IPS-15b (cell line): ENCODE measurements around the gene GPR150.

Experiments
- H3K27me3 ChIP-seq: one replicate; pipeline ENCODE4 v1.6.1; 2013; ENCODE audit warnings: low read length; ENCODE audit not compliant: control insufficient read depth, insufficient read depth
- H3K36me3 ChIP-seq: one replicate; pipeline ENCODE4 v1.6.1; 2013; ENCODE audit warnings: low read length; ENCODE audit not compliant: control insufficient read depth, insufficient read depth
- H3K4me1 ChIP-seq: one replicate; pipeline ENCODE4 v1.6.1; 2013; ENCODE audit warnings: mild to moderate bottlenecking, low read length; ENCODE audit not compliant: control insufficient read depth, insufficient read depth
- H3K4me3 ChIP-seq: one replicate; pipeline ENCODE4 v1.5.1; 2013; ENCODE audit warnings: low read depth, low read length
- H3K9ac ChIP-seq: one replicate; pipeline ENCODE4 v1.6.1; 2013; ENCODE audit warnings: low read depth, mild to moderate bottlenecking, low read length
- H3K9me3 ChIP-seq: one replicate; pipeline ENCODE4 v1.6.1; 2013; ENCODE audit warnings: mild to moderate bottlenecking, low read length; ENCODE audit not compliant: control insufficient read depth, insufficient read depth

The GPR150 gene

DNA sequence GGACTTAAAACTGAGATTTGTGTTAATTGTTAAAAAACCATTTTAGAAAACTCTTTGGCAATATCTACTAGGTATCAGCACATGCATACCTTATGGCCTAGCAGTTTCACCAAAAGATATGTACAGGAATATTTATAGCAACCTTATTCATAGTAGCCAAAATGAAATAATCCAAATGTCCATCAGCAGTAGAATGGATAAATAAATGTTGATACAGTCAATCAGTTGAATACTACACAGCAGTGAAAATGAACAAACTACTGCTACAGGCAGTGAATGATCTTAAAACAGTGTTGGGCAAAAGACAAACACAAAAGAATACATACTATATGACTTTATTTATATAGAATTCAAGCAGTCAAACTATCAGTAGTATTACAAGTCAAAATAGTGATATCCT is 43.1 kb downstream of the GPR150 start:
- Histone ChIP-seq H3K36me3 (no peaks in the 10 kb centered on the region), H3K9ac (no peak overlapping the region), H3K9me3 (no peaks in the 10 kb centered on the region), H3K27me3 (no peaks in the 10 kb centered on the region), H3K4me1 (peaks cover 2% of the 10 kb centered on the region), H3K4me3 (no peak overlapping the region)

DNA sequence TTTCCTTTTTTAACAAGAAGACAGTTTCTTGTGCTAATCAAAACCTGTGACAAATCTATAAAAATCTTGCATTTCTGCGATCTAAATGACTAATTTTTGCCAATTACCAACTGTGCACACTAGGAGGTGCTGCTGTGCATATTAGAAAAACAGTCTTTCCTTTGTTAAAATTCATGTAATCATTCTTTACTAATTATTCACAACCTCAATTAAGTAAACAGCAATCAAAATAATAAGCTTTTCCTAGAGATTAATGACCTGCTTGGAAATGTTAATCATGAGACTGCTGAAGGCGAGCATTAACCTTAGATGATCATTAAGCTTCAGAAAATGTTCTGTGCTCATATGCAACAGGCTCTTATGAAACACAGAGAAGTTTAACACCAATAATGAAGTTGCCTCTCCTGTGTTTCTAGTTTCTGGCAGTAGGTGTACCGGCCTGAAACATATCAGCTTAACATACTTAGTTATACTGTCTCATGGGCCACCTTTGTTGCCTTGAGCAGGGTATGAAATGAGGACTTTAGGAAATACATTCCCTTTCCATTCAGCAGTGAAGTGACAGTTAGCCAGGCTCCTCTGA is 44.4 kb downstream of the GPR150 start:
- Histone ChIP-seq H3K36me3 (no peaks in the 10 kb centered on the region), H3K27me3 (no peaks in the 10 kb centered on the region), H3K4me1 (peaks cover 2% of the 10 kb centered on the region), H3K9ac (no peak overlapping the region), H3K4me3 (no peak overlapping the region), H3K9me3 (no peaks in the 10 kb centered on the region)

DNA sequence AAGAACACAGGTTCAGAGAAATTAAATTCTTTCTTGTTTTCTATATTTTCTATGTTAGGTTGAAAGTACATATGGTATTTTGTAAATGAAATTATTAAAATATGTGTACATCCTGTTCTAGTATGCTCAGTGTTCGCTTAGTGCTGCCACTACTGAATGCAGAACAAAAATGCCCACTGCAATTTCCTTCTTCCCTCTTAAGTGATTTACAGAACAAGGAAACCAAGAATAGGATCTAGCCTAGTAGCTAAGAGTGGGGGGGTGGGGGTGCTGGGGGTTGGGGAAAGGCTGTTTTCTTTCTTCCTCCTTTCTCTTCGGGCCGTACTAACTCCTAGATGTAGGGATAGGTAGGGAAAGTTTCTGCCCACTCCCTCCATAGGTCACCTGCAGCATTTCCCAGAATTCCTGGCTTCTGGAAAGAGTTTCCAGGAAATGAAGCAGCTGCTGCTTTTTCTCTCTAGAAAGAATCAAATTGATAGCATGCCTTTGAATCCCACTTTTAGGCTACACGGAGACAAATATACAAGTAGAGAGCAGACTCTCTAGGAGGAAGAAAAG is 47.3 kb downstream of the GPR150 start:
- no peaks in the 10 kb centered on the region for H3K36me3 ChIP-seq
- no peaks in the 10 kb centered on the region for H3K27me3 ChIP-seq
- H3K9ac ChIP-seq = no peak overlapping the region
- H3K4me3 ChIP-seq = no peak overlapping the region
- no peaks in the 10 kb centered on the region for H3K9me3 ChIP-seq
- H3K4me1 ChIP-seq = no peaks in the 10 kb centered on the region

DNA sequence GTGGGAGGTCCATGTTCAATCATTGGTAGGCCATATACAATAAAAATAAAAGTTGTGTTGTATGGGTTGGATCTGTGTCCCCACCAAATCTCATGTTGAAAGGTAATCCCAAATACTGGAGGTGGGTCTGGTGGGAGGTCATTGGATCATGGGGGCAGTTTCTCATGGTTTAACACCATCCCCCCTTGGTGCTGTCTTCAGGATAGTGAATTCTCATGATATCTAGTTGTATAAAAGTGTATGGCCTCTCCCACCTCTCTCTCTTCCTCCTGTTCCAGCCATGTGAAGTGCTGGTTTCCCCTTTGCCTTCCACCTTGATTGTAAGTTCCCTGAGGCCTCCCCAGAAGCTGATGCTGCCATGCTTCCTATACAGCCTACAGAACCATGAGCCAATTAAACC is 47.8 kb downstream of the GPR150 start:
- no peaks in the 10 kb centered on the region for H3K36me3 ChIP-seq
- H3K4me3 ChIP-seq = no peak overlapping the region
- H3K9ac ChIP-seq = no peak overlapping the region
- H3K9me3 ChIP-seq = no peaks in the 10 kb centered on the region
- H3K4me1 ChIP-seq = no peaks in the 10 kb centered on the region
- H3K27me3 ChIP-seq = no peaks in the 10 kb centered on the region

DNA sequence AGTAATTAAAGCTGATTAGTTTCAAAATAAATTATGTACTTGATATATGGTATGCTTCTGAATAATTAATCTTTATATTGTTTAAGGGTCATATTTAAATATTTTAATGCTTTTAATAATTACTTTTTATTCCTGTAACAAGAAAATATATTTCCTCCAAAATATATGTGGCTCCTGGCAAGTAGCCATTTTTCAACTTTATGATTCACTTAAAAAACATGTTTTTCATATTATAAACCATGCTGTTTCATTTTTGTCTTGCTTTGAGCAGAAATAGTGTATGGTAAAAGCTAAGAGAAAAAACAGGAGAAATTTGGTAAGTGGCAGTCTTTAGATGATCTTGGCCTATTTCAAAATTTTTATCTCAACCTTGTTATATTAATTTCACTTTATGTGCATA is 48.3 kb downstream of the GPR150 start:
- Histone ChIP-seq H3K4me3 (no peak overlapping the region), H3K4me1 (no peaks in the 10 kb centered on the region), H3K27me3 (no peaks in the 10 kb centered on the region), H3K9ac (no peak overlapping the region), H3K36me3 (no peaks in the 10 kb centered on the region), H3K9me3 (no peaks in the 10 kb centered on the region)

DNA sequence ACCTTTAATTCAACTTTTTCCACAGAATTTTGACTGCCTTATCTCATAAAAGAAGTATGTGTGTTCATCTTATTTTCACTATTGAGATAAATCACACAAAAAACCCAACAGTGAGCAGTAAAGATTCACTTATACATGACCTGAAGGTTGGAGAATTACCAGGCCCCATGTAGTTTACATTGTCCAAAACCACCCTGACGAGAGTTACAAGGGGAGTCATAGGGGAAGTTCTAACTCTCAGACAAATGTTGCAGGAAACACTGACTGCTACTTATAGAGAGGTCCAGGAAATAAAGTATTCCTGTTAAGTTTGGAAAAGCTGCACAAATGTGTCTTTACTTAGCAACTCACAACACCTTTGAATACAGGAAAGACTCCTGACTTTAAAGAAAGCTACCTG is 48.8 kb downstream of the GPR150 start:
- Histone ChIP-seq H3K9me3 (no peaks in the 10 kb centered on the region), H3K4me3 (no peak overlapping the region), H3K4me1 (no peaks in the 10 kb centered on the region), H3K36me3 (no peaks in the 10 kb centered on the region), H3K27me3 (no peaks in the 10 kb centered on the region), H3K9ac (no peak overlapping the region)

DNA sequence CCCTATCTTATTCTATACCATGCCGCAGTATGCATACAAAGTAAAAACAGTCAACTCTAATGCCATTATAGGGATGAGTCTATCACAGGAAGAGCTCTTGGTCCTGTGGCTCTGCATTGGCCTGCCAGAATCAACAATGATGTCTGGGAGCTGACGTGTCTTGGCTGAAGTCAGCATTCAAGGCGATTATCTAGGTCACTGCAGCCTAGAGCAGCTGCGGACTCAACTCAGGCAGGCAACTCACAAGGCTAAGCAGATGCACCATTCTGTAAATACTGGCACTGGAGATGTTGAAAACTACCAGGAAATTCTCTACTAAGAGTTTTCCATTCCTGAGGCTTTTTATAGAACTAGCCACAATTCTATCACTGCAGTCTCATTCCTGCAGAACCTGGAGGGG is 49.7 kb downstream of the GPR150 start:
- Histone ChIP-seq H3K36me3 (no peaks in the 10 kb centered on the region), H3K4me3 (no peak overlapping the region), H3K9me3 (no peaks in the 10 kb centered on the region), H3K9ac (no peak overlapping the region), H3K27me3 (no peaks in the 10 kb centered on the region), H3K4me1 (no peaks in the 10 kb centered on the region)

DNA sequence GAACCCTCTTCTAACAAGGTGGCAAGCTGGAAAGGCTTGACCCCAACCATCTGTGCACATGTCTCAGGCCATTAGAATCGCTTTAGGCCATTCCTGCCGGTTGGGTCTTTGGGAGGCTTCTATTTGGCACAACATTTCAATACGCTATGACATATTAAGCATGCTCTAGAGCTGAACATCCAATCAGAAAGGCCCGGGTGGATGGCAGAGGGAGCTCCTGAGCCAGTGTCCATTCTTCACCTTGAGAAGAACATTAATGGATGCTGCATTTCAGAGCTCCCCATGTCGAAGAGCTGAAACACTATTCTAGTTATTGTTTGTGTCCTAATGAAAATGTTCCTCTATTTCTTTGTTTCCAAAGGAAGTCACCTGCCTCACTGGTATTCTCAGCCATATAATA is 50.1 kb downstream of the GPR150 start:
- Histone ChIP-seq H3K36me3 (no peaks in the 10 kb centered on the region), H3K4me1 (no peaks in the 10 kb centered on the region), H3K27me3 (no peaks in the 10 kb centered on the region), H3K4me3 (no peak overlapping the region), H3K9ac (no peak overlapping the region), H3K9me3 (no peaks in the 10 kb centered on the region)

DNA sequence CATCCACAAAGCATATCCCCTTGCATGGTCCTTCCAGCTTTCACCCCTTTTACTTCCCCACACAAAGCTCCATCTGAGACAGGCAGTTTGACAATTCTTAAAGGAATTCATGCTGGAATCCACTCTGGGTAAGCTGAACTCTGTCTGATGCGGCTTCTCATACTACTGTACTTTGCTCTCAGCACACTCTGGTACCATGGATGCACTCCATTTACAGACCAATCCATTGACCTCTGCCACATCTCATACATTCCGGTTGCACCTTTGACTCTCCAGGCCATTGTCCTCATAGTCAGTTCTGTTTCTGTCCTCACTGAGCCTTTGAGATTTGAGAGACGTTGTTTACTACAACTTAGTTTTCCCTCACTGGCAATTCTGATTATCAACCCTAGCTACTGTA is 50.7 kb downstream of the GPR150 start:
- no peak overlapping the region for H3K4me3 ChIP-seq
- no peaks in the 10 kb centered on the region for H3K9me3 ChIP-seq
- no peak overlapping the region for H3K9ac ChIP-seq
- H3K4me1 ChIP-seq = no peaks in the 10 kb centered on the region
- no peaks in the 10 kb centered on the region for H3K36me3 ChIP-seq
- no peaks in the 10 kb centered on the region for H3K27me3 ChIP-seq
